ENCODE measurements around the gene COL7A1.

- TF ChIP-seq TAF1 (IDR thresholded peaks at IDR 0.05; ENCODE audit: low read depth, low read length) = no peak
- no peak for TF ChIP-seq TEAD4 (IDR thresholded peaks at IDR 0.05; ENCODE audit: low read depth, low read length)
- TF ChIP-seq MAX (IDR thresholded peaks at IDR 0.05) = no peak
- TF ChIP-seq CEBPB (IDR thresholded peaks at IDR 0.05; ENCODE audit: low read depth, low read length) = no peak
- TF ChIP-seq CTCF (IDR thresholded peaks at IDR 0.05; ENCODE audit: control extremely low read depth in 1 of 3, insufficient read depth in 1 of 3, low read depth in 1 of 3, low read length in 3 of 3) = no peak
- TF ChIP-seq JUND (IDR thresholded peaks at IDR 0.05; ENCODE audit: low read length) = no peak
Measured at GRCh38 chr3:48642605-48643004, 47.5 kb upstream of the COL7A1 start.

All from H1 (cell line).